SKM-1 treated with dmso at 0.1 percent for 144 hours (cell line): ENCODE measurements around the gene ASXL2.
"Not testable (repeated sequence)": the region's sequence is repeated elsewhere in the genome, so short reads cannot be mapped to it uniquely, and the experiment has no call there.

Source experiments
- DNase-seq: peaks from one replicate; lab custom pipeline; 2025; ENCODE audit not compliant: unreplicated experiment; lab: John Stamatoyannopoulos, UW

The ASXL2 gene

DNA sequence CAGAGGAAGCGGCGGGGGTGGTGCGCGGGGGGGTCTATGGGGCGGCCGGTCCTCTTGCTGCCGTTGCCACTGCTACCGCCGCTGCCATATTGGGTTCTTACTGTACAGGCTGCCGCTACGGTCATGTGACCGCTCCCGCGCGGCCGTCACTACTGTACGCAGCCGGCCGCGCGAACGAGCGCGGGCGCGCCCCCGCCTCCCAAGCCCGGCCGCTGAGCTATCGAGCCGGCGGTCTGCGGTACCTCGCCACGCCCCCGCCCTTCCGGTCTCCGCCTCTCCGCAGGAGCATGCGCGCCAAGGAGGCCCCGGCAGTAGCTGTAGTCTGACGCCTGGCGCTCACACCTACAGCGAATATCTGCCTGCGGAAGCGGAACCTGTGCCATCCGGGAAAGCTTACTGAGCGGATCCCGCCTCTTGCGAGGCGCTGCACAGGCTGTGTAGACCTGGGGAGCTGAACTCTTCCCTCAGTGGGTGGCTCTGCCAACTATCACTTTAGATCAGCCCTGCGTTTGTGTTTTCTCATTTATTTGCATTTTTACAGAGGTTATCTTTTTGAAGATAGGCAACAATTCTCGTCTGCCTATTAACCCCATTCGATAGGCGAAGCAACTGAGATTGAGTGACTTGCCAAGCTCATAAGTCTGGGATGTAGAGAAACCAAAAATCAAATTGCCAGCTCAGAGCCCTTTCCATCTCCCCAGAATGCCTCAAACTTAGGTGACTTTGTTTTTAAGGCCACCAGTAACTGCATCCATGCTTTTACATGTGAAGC lies at the start of gene ASXL2:
ASXL2 (minus strand) TSS at position 127 of the 772 bp plus-strand sequence. CDS start 265 bp downstream, outside the sequence.
- peak; percentile 98 for DNase-seq

DNA sequence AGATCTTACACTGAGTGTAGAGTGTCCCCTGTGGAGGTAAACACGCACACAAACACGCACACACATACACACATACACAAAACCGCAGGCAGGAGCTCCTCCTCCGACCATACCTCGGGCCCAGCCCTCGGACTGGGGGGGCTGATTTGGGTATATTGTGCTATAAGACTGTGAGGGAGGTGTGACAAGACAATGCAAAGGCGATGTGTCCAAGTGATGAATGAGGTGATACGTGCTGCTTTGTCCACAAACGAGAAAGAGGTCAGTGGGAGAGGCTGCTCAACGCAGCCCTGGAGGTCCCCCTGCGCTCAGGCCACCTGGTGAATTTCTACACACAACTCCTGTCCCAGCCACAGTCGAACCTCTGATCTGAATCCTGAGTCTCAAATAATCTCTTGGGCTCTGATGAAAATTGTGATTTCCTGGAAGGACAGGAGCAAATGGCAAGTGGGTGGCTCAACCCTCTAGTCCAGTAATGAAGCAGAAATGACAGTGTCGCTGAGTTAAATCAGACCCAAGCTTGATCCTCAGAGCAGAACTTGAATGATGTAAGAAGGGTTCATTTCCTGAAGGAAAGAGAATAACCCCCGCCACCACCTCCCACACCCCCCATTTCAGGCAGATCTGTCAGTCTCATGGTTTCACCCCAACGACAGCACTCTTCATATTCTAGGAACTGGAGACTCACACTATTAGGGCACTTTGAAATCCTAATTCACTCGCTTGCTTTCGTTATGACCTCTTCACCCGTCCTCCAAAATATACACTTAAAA lies 48.9 kb upstream of the ASXL2 start:
- no peak for DNase-seq

DNA sequence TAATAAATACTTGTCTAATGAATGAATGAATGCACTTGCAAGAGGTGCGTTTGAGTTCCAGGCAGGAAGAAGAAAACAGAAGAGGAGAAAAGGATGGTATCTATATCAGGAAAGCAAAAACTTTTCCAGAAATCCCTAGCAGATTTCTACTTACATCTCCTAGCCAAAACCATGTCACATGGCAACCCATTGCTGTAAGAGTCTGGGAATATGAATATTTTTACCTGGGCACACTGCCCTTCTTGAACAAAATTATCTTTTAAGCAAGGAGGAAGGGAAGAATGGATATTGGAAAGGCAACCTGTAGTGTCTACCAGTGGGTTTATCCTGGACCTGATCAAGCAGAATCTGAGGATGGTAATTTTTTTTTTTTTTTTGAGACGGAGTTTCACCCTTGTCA lies 44.2 kb upstream of the ASXL2 start:
- DNase-seq: no peak

DNA sequence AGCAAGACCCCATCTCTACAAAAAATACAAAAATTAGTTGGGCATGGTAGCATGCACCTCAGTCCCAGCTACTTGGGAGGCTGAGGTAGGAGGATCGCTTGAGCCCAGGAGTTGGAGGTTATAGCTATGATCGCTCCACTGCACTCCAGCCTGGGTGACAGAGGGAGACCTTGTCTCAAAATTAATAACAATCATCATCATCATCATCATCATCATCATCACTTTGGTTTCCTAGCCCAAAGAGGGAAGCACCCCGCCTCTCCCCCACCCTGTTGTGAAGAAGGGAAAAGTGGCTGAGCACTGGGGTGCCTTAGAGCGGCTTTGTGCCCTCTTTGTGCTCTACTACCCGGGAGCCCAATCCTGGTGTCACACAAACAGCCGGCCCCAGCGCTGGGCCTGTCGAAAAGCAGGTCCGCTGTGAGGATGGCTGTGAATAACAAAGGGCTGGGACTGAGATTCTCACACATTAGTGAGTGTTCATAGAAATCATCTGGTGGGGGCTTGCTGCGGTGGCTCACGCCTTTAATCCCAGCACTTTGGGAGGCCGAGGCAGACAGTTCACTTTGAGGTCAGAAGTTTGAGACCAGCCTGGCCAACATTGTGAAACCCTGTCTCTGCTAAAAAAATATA lies 42.6 kb upstream of the ASXL2 start:
- no peak for DNase-seq

DNA sequence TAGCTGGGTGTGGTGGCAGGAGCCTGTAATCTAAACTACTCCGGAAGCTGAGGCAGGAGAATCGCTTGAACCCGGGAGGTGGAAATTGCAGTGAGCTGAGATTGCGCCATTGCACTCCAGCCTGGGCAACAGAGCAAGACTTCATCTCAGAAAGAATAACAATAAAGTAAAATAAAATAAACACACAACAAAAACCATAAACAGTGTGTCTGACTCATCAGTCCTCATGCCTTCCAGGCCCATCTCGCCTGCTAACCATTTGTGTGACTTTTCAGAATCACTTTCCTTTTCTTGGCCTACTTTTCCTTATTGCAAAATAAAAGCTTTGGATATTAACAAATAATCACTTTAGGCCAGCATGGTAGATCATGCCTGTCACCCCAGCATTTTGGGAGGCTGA lies 42.0 kb upstream of the ASXL2 start:
- no peak for DNase-seq

DNA sequence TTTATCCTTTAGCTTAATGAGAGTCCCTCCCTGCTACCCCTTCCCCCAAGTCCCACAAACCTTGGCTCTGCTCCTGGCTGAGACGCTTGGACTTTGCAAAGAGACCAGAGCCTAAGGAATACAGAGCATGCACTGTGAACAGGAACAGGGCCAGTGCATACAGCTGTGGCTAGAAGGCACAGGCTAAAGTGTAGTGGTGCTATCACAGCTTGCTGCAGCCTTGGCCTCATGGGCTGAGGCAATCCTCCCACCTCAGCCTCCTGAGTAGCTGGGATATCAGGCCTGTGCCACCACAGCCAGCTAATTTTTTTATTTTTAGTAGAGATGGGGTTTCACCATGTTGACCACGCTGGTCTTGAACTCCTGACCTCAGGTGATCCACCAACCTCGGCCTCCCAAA lies 39.5 kb upstream of the ASXL2 start:
- no peak for DNase-seq

DNA sequence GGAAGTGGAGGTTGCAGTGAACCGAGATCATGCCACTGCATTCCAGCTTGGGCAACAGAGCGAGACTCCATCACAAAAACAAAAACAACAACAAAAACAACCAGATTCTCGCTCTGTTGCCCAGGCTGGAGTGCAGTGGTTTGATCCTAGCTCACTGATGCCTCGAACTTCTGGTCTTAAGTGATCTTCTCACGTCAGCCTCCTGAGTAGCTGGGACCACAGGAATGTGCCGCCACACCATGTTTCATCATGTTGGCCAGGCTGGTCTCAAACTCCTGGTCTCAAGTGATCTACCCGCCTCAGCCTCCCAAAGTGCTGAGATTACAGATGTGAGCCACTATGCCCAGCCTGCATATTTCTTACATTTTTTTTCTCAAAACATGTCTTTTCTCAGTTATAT lies 39.1 kb upstream of the ASXL2 start:
- not testable (repeated sequence) for DNase-seq

DNA sequence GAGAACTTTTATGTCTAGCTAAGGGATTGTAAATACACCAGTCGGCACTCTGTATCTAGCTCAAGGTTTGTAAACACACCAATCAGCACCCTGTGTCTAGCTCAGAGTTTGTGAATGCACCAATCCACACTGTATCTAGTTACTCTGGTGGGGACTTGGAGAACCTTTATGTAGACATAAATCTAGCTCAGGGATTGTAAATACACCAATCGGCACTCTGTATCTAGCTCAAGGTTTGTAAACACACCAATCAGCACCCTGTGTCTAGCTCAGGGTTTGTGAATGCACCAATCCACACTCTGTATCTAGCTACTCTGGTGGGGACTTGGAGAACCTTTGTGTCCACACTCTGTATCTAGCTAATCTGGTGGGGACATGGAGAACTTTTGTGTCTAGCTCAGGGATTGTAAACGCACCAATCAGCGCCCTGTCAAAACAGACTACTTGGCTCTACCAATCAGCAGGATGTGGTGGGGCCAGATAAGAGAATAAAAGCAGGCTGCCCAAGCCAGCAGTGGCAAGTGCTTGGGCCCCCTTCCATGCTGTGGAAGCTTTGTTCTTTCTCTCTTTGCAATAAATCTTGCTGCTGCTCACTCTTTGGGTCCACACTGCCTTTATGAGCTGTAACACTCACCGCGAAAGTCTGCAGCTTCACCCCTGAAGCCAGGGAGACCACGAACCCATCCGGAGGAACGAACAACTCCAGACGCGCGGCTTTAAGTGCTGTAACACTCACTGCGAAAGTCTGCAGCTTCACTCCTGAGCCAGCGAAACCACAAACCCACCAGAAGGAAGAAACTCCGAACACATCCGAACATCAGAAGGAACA lies 37.9 kb upstream of the ASXL2 start:
- not testable (repeated sequence) for DNase-seq

DNA sequence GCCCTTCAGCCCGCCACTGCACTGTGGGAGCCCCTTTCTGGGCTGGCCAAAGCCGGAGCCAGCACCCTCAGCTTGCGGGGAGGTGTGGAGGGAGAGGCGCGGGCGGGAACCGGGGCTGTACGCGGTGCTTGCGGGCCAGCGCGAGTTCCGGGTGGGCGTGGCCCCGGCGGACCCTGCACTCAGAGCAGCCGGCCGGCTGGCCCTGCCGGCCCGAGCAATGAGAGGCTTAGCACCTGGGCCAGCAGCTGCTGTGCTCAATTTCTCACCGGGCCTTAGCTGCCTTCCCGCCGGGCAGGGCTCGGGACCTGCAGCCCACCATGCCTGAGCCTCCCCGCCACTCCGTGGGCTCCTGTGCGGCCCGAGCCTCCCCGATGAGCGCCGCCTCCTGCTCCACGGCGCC lies 37.1 kb upstream of the ASXL2 start:
- not testable (repeated sequence) for DNase-seq

DNA sequence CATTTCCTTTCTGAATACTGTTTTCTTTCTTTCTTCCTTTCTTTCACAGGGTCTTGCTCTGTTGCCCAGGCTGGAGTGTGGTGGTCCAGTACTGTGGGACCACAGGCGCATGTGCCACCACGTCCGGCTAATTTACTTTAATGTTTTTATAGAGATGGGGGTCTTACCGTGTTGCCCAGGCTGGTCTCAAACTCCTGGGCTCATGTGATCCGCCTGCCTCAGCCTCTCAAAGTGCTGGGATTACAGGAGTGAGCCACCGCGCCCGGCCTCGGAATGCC lies 35.3 kb upstream of the ASXL2 start:
- DNase-seq: not testable (repeated sequence)

DNA sequence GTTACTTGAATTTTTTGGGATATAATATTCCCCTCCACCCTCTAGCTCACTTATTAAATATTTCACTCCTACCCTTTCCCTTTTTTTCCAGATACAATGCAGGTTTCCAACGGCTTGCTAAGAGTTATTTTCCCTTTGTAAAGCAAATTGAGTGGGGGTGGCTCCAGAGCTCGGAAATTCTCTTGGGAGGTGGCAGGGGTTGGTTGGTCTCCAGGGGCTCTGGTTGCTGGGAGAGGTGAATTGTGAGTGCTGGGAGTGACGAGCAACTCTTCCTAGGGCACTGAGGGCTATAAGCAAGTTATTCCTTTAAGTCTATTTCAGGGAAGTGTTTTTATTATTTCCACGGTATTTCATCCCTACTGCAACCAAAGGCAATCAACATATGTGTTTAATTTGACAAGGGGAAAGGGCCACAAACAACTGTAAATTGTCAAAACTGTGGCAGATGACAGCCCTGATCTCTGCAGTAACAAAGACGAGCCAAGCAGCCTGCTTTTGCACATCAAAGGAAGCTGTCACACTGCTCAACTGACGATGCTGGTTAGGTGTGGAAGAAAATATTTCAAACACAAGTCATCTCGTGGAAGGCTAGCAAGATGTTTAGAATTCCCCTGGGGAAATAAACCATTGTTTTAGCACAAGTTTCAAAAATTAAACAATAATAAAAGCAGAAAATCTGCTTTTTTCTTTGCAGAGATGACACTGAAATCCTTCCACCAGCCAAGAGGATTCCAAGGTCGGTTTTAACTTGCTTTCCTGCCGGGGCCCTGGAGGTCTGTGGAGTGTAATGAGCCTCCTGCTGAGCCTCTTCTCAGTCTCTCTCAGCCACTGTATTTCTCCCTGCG lies 34.8 kb upstream of the ASXL2 start:
- no peak for DNase-seq

DNA sequence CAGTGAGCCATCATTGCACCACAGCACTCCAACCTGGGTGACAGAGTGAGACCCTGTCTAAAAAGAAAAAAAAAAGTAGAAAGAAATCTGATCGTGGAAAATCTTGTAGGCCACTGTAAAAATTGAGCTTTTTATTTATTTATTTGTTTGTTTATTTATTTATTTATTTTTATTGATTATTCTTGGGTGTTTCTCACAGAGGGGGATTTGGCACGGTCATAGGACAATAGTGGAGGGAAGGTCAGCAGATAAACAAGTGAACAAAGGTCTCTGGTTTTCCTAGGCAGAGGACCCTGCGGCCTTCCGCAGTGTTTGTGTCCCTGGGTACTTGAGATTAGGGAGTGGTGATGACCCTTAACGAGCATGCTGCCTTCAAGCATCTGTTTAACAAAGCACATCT lies 31.3 kb upstream of the ASXL2 start:
- DNase-seq: not testable (repeated sequence)

DNA sequence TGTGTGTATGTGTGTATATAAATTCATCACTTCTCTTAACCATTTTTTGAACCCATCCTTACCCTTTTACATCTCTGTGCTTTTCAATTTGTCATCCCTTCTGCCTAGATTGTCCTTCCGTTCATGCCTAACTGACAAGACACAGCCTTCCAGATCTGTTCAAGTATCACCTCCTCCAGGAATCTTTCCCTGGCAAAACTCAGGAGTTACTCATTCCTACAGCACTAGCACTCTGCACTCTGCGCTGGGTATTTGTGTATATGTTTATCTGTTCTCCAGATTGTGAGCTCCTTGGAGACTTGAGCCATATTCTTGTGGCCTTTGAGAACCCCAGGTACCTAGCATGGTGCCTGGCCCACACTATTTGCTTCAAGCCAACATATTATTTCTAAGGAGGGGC lies 26.8 kb upstream of the ASXL2 start:
- DNase-seq: no peak

DNA sequence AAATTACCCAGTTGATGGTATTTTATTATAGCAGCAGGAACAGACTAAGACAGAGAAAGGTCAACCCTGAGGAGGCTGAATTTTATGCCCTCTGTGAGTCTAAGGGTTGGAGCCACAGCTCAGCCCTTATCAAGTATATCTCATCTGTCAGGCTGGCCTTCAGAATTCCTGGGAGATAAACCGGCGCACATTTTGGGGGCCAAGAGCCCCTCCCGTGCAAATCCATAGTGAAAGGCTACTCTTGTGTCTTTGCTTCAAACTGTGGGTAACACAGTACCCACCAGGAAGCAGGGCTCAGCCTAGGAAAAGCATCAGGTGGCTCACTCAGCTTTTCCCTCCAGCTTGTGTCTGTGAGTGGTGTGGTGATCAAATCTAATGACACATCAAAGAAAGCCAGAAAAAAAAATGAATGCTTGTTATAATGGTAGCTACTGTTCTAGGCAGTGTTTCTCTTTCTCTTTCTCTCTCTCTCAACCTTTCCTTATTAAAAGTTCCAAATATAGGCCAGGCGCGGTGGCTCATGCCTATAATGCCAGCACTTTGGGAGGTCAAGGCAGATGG lies 25.0 kb upstream of the ASXL2 start:
- no peak for DNase-seq

DNA sequence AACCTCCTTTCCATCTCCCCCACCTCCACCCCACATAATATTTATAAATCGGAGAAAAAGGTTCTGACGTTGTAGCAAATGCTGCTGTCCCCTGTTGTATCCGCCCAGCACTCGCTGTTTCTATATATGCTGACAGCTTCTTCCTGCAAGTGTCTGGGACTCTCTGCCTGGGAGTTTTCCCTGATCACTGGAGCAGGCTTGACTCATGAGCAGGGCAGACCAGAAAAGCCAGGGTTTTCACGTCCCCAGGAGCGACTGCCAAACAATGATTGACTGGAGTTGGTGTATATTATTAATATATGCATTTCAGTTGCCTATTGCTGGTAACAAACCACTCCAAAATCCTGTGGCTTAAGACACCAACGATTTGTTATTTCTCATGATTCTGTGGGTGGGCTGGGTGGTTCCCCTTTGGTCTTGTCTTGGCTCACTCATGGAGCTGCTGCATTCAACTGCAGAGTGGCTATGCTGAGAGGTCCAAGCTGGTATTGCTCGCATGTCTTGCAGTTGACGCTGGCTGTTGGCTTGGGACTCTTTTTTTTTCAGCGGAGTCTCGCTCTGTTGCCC lies 21.2 kb upstream of the ASXL2 start:
- DNase-seq: no peak

DNA sequence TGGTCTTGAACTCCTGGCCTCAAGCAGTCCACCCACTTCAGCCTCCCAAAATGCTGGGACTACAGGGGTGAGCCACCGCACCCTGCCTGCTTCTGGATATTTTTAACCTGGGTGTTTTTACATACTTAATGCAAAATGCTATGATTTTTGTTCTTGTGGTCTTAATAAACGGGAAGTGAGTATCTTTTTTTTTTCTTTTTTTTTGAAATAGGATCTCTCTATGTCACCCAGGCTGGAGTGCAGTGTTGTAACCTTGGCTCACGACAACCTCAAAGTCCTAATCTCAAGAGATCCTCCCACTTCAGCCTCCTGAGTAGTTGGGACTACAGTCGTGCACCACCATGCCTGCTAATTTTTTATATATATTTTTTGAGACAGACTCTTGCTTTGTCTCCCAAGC lies 19.2 kb upstream of the ASXL2 start:
- DNase-seq: no peak

DNA sequence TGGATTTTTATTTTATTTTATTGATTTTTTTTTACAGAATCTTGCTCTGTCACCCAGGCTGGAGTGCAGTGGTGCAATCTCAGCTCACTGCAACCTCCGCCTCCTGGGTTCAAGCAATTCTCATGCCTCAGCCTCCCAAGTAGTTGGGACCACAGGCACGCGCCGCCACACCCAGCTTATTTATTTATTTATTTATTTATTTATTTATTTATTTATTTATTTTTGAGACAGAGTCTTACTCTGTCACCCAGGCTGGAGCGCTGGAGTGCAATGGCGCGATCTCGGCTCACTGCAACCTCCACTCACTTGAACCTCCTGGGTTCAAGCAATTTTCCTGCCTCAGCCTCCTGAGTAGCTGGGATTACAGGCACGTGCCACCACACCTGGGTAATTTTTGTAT lies 18.0 kb upstream of the ASXL2 start:
- not testable (repeated sequence) for DNase-seq

DNA sequence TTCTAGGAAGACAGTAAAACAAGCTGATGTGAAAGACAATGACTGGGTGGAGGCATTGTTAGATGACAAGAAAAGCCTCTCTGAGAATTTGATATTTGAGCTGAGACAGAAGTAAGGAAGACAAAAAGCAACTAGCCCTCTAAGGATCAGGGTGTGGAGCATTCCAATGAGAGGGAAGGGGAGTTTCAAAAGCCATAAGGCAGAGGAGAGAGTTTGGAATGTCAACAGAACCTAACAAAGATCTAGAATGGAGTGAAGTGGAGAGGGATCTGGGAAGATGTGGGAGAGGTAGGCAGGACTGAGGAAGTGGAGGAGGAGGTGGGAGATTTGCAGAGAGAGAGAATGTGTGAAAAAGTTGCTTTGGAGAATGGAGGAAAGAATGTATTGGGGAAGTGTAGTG lies 17.3 kb upstream of the ASXL2 start:
- DNase-seq: no peak

DNA sequence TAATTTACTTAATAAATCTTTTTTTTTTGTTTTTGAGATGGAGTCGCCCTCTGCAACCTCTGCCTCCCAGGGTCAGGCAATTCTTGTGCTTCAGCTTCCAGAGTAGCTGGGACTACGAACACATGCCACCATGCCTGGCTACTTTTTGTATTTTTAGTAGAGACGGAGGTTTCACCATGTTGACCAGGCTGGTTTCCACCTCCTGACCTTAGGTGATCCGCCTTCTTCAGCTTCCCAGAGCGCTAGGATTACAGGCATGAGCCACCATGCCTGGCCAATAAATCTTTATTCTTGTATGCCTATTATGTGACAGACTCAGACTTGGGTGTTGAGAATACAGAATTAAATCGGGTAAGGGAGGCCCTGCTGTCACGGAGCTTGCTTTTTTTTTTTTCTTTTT lies 16.7 kb upstream of the ASXL2 start:
- no peak for DNase-seq
